ENCODE data around the gene SOX5. TPM values are rescaled to one million over a fixed set of nuclear protein-coding genes. Genes with fewer than 3 reads are reported as not detected.
"Not testable (repeated sequence)": the region's sequence is repeated elsewhere in the genome, so short reads cannot be mapped to it uniquely, and the experiment has no call there.

SOX5 gene
- polyA plus RNA-seq, 1 of the 3 experiments (the other 2 are of a cell fraction) = 0.21 TPM

DNA sequence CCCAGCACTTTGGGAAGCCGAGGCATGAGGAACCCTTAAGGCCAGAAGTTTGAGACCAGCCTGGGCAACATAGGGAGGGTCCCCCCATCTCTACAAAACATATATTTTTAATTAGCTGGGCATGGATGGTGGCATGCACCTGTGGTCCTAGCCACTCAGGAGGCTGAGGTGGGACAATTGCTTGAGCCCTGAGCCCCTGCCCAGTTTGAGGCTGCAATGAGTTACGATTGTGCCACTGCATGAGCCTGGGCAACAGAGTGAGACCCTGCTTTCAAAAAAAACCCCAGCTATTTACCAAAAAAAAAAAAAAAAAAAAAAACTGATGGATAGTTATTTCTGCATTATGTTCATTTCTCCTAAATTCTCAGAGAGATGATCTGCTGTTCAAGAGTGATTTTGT is 230.0 kb downstream of the SOX5 start:
- Histone ChIP-seq H3K9me2 (no peaks in the 10 kb centered on the region), H3K79me2 (ENCODE audit: insufficient read depth) (no peaks in the 10 kb centered on the region), H3K27ac (ENCODE audit: low read depth in 2 of 2, low read length in 1 of 2) (no peak overlapping the region), H4K20me1 (ENCODE audit: insufficient read depth) (no peaks in the 10 kb centered on the region), H3K4me1 (ENCODE audit: control insufficient read depth in 1 of 2, insufficient read depth in 2 of 2, low read depth in 1 of 2, low read length in 1 of 2) (no peaks in the 10 kb centered on the region; a peak in 1 of 4 replicates), H3K9me3 (no peaks in the 10 kb centered on the region), H2AFZ (ENCODE audit: low read depth) (no peak overlapping the region), H3K36me3 (replicated peaks in 1 of 2; ENCODE audit: control insufficient read depth in 1 of 2, insufficient read depth in 2 of 2, low read length in 1 of 2) (no peaks in the 10 kb centered on the region), H3K4me3 (ENCODE audit: low read depth in 2 of 2, low read length in 1 of 2) (no peak overlapping the region), H3F3A (replicated peaks; ENCODE audit: insufficient read depth) (no peaks in the 10 kb centered on the region), H3K4me2 (no peak overlapping the region), H3K27me3 (ENCODE audit: insufficient read depth) (no peaks in the 10 kb centered on the region), H3K9ac (no peak overlapping the region)
- ChIA-PET POLR2A (no interaction called here), CTCF (no interaction called here)
- WGBS (ENCODE audit: low lambda C conversion rate) = 34% methylated on average over 2 of the region's 2 CpGs
- DNase-seq = no peak
- TF ChIP-seq EZH2phosphoT487 (IDR thresholded peaks at IDR 0.05; ENCODE audit: borderline replicate concordance, low read depth) = no peak
- no peak for TF ChIP-seq TAF1 (IDR thresholded peaks at IDR 0.05; ENCODE audit: borderline replicate concordance, low read depth, low read length)
- TF ChIP-seq RCOR1 (IDR thresholded peaks at IDR 0.05; ENCODE audit: low read length) = no peak
- no peak for TF ChIP-seq YY1 (IDR thresholded peaks at IDR 0.05; ENCODE audit: low read depth)
- TF ChIP-seq CHD2 (IDR thresholded peaks at IDR 0.05; ENCODE audit: low read length, partially characterized antibody) = no peak
- TF ChIP-seq POLR2AphosphoS5 (IDR thresholded peaks at IDR 0.05; ENCODE audit: low read depth, low read length) = no peak
- no peak for TF ChIP-seq MEF2A (IDR thresholded peaks at IDR 0.05; ENCODE audit: borderline replicate concordance, low read depth)
- no peak for TF ChIP-seq SIN3A (IDR thresholded peaks at IDR 0.05; ENCODE audit: borderline replicate concordance, low read depth, low read length)
- TF ChIP-seq NFIC (IDR thresholded peaks at IDR 0.05; ENCODE audit: borderline replicate concordance) = no peak

DNA sequence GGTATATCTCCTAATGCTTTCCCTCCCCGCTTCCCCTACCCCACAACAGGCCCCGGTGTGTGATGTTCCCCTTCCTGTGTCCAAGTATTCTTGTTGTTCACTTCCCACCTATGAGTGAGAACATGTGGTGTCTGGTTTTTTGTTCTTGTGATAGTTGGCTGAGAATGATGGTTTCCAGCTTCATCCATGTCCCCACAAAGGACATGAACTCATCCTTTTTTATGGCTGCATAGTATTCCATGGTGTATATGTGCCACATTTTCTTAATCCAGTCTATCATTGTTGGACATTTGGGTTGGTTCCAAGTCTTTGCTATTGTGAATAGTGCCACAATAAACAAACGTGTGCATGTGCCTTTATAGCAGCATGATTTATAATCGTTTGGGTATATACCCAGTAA is 239.1 kb downstream of the SOX5 start:
- H3K9me3 ChIP-seq; H3K36me3 ChIP-seq (replicated peaks in 1 of 2; ENCODE audit: control insufficient read depth in 1 of 2, insufficient read depth in 2 of 2, low read length in 1 of 2); H3K9me2 ChIP-seq; POLR2A ChIA-PET; H4K20me1 ChIP-seq (ENCODE audit: insufficient read depth); H3K79me2 ChIP-seq (ENCODE audit: insufficient read depth); H3K4me2 ChIP-seq; CTCF ChIA-PET; H3K27me3 ChIP-seq (ENCODE audit: insufficient read depth); H3F3A ChIP-seq (replicated peaks; ENCODE audit: insufficient read depth); H2AFZ ChIP-seq (ENCODE audit: low read depth); DNase-seq; H3K27ac ChIP-seq (ENCODE audit: low read depth in 2 of 2, low read length in 1 of 2); H3K9ac ChIP-seq; H3K4me3 ChIP-seq (ENCODE audit: low read depth in 2 of 2, low read length in 1 of 2); H3K4me1 ChIP-seq (ENCODE audit: control insufficient read depth in 1 of 2, insufficient read depth in 2 of 2, low read depth in 1 of 2, low read length in 1 of 2): not testable (repeated sequence)
- WGBS (ENCODE audit: low lambda C conversion rate) = 53% methylated on average over 4 of the region's 4 CpGs

DNA sequence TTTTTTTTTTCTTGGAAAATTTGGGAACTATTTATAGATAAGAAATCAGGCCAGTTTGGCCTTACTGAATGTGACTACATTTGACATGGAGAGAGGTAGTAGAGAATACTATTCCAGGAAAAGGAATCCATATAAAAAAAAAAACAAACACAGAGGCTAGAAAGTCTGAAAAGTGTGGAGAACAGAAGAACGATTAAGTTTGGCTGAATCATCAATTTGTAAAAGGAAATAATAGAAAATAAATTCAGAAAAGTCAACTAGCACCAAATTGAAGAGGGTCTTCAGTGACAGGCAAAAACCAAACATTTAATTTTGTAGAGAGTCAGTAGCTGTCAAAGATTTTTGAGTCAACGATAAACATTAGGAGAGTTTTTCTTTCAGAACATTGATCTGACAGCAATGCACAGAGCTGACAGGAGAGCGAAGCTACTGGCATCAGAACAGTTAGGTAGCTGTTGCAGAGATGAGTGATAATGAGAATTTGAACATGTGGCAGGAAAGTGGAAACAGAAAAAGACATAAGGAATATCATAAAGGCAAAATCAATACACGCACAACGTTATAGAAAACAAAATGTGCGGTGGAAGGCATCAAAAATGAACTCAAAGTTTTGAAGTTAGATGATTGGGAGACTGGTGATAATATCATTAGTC is 241.2 kb downstream of the SOX5 start:
- Histone ChIP-seq H3K27ac (ENCODE audit: low read depth in 2 of 2, low read length in 1 of 2) (no peak overlapping the region), H3K4me3 (ENCODE audit: low read depth in 2 of 2, low read length in 1 of 2) (no peak overlapping the region), H3K4me1 (ENCODE audit: control insufficient read depth in 1 of 2, insufficient read depth in 2 of 2, low read depth in 1 of 2, low read length in 1 of 2) (no peaks in the 10 kb centered on the region), H3K9me3 (no peaks in the 10 kb centered on the region), H2AFZ (ENCODE audit: low read depth) (no peak overlapping the region), H3F3A (replicated peaks; ENCODE audit: insufficient read depth) (no peaks in the 10 kb centered on the region), H3K9ac (no peak overlapping the region), H3K4me2 (no peak overlapping the region), H3K79me2 (ENCODE audit: insufficient read depth) (no peaks in the 10 kb centered on the region), H3K36me3 (replicated peaks in 1 of 2; ENCODE audit: control insufficient read depth in 1 of 2, insufficient read depth in 2 of 2, low read length in 1 of 2) (no peaks in the 10 kb centered on the region), H3K9me2 (no peaks in the 10 kb centered on the region), H3K27me3 (ENCODE audit: insufficient read depth) (no peaks in the 10 kb centered on the region), H4K20me1 (ENCODE audit: insufficient read depth) (no peaks in the 10 kb centered on the region)
- 74% methylated on average over 6 of the region's 6 CpGs for WGBS (ENCODE audit: low lambda C conversion rate)
- no peak for DNase-seq
- POLR2A ChIA-PET = no interaction called here
- CTCF ChIA-PET = no interaction called here
- TF ChIP-seq, protein P1, sequence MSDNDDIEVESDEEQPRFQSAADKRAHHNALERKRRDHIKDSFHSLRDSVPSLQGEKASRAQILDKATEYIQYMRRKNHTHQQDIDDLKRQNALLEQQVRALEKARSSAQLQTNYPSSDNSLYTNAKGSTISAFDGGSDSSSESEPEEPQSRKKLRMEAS (IDR thresholded peaks at IDR 0.05; ENCODE audit: low read depth) = no peak
- TF ChIP-seq MXI1 (IDR thresholded peaks at IDR 0.05; ENCODE audit: low read depth, low read length) = no peak
- no peak for TF ChIP-seq SIN3A (IDR thresholded peaks at IDR 0.05; ENCODE audit: borderline replicate concordance, low read depth, low read length)
- TF ChIP-seq RAD21 (IDR thresholded peaks at IDR 0.05; ENCODE audit: low read length) = no peak
- TF ChIP-seq RXRA (IDR thresholded peaks at IDR 0.05; ENCODE audit: borderline replicate concordance, low read depth) = no peak
- TF ChIP-seq, protein P2, sequence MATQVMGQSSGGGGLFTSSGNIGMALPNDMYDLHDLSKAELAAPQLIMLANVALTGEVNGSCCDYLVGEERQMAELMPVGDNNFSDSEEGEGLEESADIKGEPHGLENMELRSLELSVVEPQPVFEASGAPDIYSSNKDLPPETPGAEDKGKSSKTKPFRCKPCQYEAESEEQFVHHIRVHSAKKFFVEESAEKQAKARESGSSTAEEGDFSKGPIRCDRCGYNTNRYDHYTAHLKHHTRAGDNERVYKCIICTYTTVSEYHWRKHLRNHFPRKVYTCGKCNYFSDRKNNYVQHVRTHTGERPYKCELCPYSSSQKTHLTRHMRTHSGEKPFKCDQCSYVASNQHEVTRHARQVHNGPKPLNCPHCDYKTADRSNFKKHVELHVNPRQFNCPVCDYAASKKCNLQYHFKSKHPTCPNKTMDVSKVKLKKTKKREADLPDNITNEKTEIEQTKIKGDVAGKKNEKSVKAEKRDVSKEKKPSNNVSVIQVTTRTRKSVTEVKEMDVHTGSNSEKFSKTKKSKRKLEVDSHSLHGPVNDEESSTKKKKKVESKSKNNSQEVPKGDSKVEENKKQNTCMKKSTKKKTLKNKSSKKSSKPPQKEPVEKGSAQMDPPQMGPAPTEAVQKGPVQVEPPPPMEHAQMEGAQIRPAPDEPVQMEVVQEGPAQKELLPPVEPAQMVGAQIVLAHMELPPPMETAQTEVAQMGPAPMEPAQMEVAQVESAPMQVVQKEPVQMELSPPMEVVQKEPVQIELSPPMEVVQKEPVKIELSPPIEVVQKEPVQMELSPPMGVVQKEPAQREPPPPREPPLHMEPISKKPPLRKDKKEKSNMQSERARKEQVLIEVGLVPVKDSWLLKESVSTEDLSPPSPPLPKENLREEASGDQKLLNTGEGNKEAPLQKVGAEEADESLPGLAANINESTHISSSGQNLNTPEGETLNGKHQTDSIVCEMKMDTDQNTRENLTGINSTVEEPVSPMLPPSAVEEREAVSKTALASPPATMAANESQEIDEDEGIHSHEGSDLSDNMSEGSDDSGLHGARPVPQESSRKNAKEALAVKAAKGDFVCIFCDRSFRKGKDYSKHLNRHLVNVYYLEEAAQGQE (IDR thresholded peaks at IDR 0.05; ENCODE audit: low read depth, low read length) = no peak
- TF ChIP-seq FOXM1 (IDR thresholded peaks at IDR 0.05; ENCODE audit: low read depth) = no peak
- no peak for TF ChIP-seq MEF2A (IDR thresholded peaks at IDR 0.05; ENCODE audit: borderline replicate concordance, low read depth)

Data from SK-N-SH (cell line).